A549 (cell line): ENCODE results near the gene NRARP. TPM values are rescaled to one million over a fixed set of nuclear protein-coding genes. Genes with fewer than 3 reads are reported as not detected.

Experiments
- ATAC-seq, 2 experiments: fragments of 200-7000 bp in 1 of 2; fragments of >200 bp in 1 of 2; cut with Nextera tagmentation in 1 of 2; cut with Tn5 transposase in 1 of 2; 3 replicates each; pipeline versions ENCODE4 v1.8.0 to v1.9.1; 2018 to 2020; ENCODE audit warnings: mild to moderate bottlenecking in 1 of 2, moderate library complexity in 1 of 2
- CTCF ChIA-PET: fragments of 300-600 bp; sonication (Branson Sonifier 250); formaldehyde crosslinking; extraction: SDS; loops from one replicate; lab custom pipeline; 2021; ENCODE audit warnings: antibody characterized with exemption, inconsistent platforms; lab: Yijun Ruan, JAX
- POLR2A ChIA-PET: fragments of 350-600 bp; formaldehyde crosslinking; extraction: SDS; loops from one replicate; lab custom pipeline; 2021; ENCODE audit warnings: antibody characterized with exemption, inconsistent platforms; lab: Yijun Ruan, JAX
- DNase-seq, 2 experiments: peaks; one replicate each; pipeline versions ENCODE4 v3.0.0 to v3.0.0-alpha.2; 2011 to 2016; ENCODE audit warnings: low read depth in 1 of 2, low spot score in 1 of 2
- FAIRE-seq: peaks from 2 replicates; lab custom pipeline; 2011; peaks lifted over from hg19 to GRCh38; lab: Jason Lieb, UNC
- H3K27ac ChIP-seq, 2 experiments: fragments of >200 bp; sonication (Bioruptor Twin); formaldehyde crosslinking; 3 replicates each; pipeline ENCODE4 v1.5.1; 2016 to 2017
- H3K4me1 ChIP-seq: fragments of >200 bp; sonication (Bioruptor Twin); formaldehyde crosslinking; 3 replicates; pipeline ENCODE4 v1.6.1; 2016
- H3K4me2 ChIP-seq: fragments of >200 bp; sonication (Bioruptor Twin); formaldehyde crosslinking; 3 replicates; pipeline ENCODE4 v1.6.1; 2016
- H3K4me3 ChIP-seq: fragments of >200 bp; sonication (Bioruptor Twin); formaldehyde crosslinking; 3 replicates; pipeline ENCODE4 v1.5.1; 2016
- H3K9me3 ChIP-seq: fragments of >200 bp; sonication (Bioruptor Twin); formaldehyde crosslinking; 3 replicates; pipeline ENCODE4 v1.6.1; 2016
- CBX8 ChIP-seq: fragments of 200-600 bp; sonication (generic); IDR thresholded peaks from 2 replicates; pipeline ENCODE4 v1.6.1; 2016
- CEBPB ChIP-seq, 2 experiments: fragments of >200 bp in 1 of 2; sonication (Bioruptor Twin) in 1 of 2; formaldehyde crosslinking in 1 of 2; IDR thresholded peaks; 2 replicates each; pipeline ENCODE4 v1.6.1; 2012 to 2016
- CHD2 ChIP-seq: fragments of 150-350 bp; IDR thresholded peaks from 2 replicates; pipeline ENCODE4 v1.6.1; 2014; ENCODE audit warnings: low read length; ENCODE audit not compliant: partially characterized antibody
- CTCF ChIP-seq: fragments of >200 bp; sonication (Bioruptor Twin); formaldehyde crosslinking; IDR thresholded peaks from 3 replicates; pipeline ENCODE4 v1.5.1; 2016
- ELK1 ChIP-seq: fragments of 150-350 bp; IDR thresholded peaks from 2 replicates; pipeline ENCODE4 v1.6.1; 2014; ENCODE audit warnings: low read depth, mild to moderate bottlenecking, low read length
- ESRRA ChIP-seq: fragments of 150-350 bp; IDR thresholded peaks from 2 replicates; pipeline ENCODE4 v1.6.1; 2014; ENCODE audit warnings: mild to moderate bottlenecking, low read length, borderline replicate concordance
- FOXS1 ChIP-seq: fragments of 250-450 bp; sonication (Bioruptor Pico); IDR thresholded peaks from 2 replicates; pipeline ENCODE4 v1.5.0; 2020; ENCODE audit warnings: mild to moderate bottlenecking, moderate library complexity
- JUN ChIP-seq, 2 experiments: fragments of >200 bp; sonication (Bioruptor Twin); formaldehyde crosslinking; IDR thresholded peaks; 2 replicates in 1 of 2; 3 replicates in 1 of 2; pipeline ENCODE4 v1.6.1; 2016 to 2017
- MAX ChIP-seq: IDR thresholded peaks from 2 replicates; pipeline ENCODE4 v1.6.1; 2012
- MYC ChIP-seq: IDR thresholded peaks from 2 replicates; pipeline ENCODE4 v1.6.1; 2012; ENCODE audit warnings: mild to moderate bottlenecking, inconsistent platforms, low read length, improper control_type of control experiment, borderline replicate concordance
- NFE2L2 ChIP-seq: fragments of 150-350 bp; conservative IDR thresholded peaks from 2 replicates; pipeline ENCODE4 v1.6.1; 2014; ENCODE audit warnings: low read length
- NR3C1 ChIP-seq: fragments of >200 bp; sonication (Bioruptor Twin); formaldehyde crosslinking; IDR thresholded peaks from 3 replicates; pipeline ENCODE4 v1.6.1; 2017
- POLR2AphosphoS2 ChIP-seq: conservative IDR thresholded peaks from 2 replicates; pipeline ENCODE4 v1.6.1; 2012; ENCODE audit warnings: low read length, improper control_type of control experiment, inconsistent platforms
- RAD21 ChIP-seq, 2 experiments: fragments of >200 bp in 1 of 2; sonication (Bioruptor Twin) in 1 of 2; formaldehyde crosslinking in 1 of 2; IDR thresholded peaks in 1 of 2; conservative IDR thresholded peaks in 1 of 2; 2 replicates in 1 of 2; 3 replicates in 1 of 2; pipeline ENCODE4 v1.6.1; 2012 to 2018; ENCODE audit warnings: inconsistent platforms in 1 of 2
- RNF2 ChIP-seq: fragments of 200-600 bp; sonication (generic); IDR thresholded peaks from 2 replicates; pipeline ENCODE4 v1.6.1; 2016; ENCODE audit warnings: low read depth, mild to moderate bottlenecking, antibody characterized with exemption, moderate library complexity, borderline replicate concordance
- SMC3 ChIP-seq: fragments of >200 bp; sonication (Bioruptor Twin); formaldehyde crosslinking; IDR thresholded peaks from 3 replicates; pipeline ENCODE4 v1.6.1; 2018; ENCODE audit warnings: inconsistent platforms
- TFCP2L1 ChIP-seq: fragments of 250-450 bp; sonication (Bioruptor Pico); IDR thresholded peaks from 2 replicates; pipeline ENCODE4 v1.5.0; 2021; ENCODE audit warnings: mild to moderate bottlenecking
- TP53 ChIP-seq: fragments of 250-450 bp; sonication (Bioruptor Pico); IDR thresholded peaks from 2 replicates; pipeline ENCODE4 v1.5.0; 2021; ENCODE audit warnings: mild to moderate bottlenecking, moderate library complexity
- WGBS: methylation state at CpG from one replicate; pipeline ENCODE4 v1.1.6; 2017; ENCODE audit errors: missing lambda C conversion rate; 5-methylcytosine and 5-hydroxymethylcytosine counted together
- polyA plus RNA-seq, 4 experiments: library from polyadenylated mRNA; depleted of rRNA in 3 of 4; stranded (reverse); fragments of >200 nt; fragmentation: RNase III in 1 of 4; extraction: RNeasy Plus Mini Kit Qiagen cat#74134 plus additional on column Dnase treatment in 1 of 4; gene quantifications; 2 replicates in 3 of 4; 3 replicates in 1 of 4; pipeline ENCODE4 v1.2.3, GENCODE V29; 2011 to 2017

Gene NRARP
- polyA plus RNA-seq, 2 of the 4 experiments (the other 2 are of a cell fraction) = 1.3 to 5.1 TPM

GRCh38 chr9:137295849-137296669, 6.0 kb downstream of the NRARP start:
- Histone ChIP-seq H3K4me1 (peaks cover 26% of the 10 kb centered on the region), H3K27ac (peak overlapping the region; percentile 85 to 93), H3K9me3 (no peaks in the 10 kb centered on the region), H3K4me2 (peak overlapping the region; percentile 74), H3K4me3 (peak overlapping the region; percentile 88)
- DNase-seq (no peak), ATAC-seq (0 out of 6 replicates have a peak, but pooled peaks of 1 of the 2 experiments have one; percentile 6), FAIRE-seq (no peak)
- ChIA-PET CTCF (interaction anchor here (0.6 to 4.9 kb wide), 10 partner anchors 9 to 149 kb away, joined by 3 to 21 read pairs (median 3); partner anchors contain the start of genes EXD3, NOXA1 and TOR4A), POLR2A (no interaction called here)
- 61% methylated on average over 39 of the region's 78 CpGs for WGBS
- TF ChIP-seq NFE2L2 (no peak), MYC (no peak), CHD2 (no peak), TP53 (CRISPR knock-in tag) (no peak), TFCP2L1 (CRISPR knock-in tag) (no peak), ELK1 (no peak), CBX8 (no peak), FOXS1 (no peak), POLR2AphosphoS2 (no peak), ESRRA (no peak)

- POLR2A ChIA-PET = no interaction called here
- CTCF ChIA-PET = interaction anchor here (0.7 to 4.9 kb wide), 12 partner anchors 8 to 236 kb away, joined by 3 to 21 read pairs (median 3); partner anchors contain the start of genes EXD3, NOXA1 and TOR4A
- TF ChIP-seq JUN (IDR thresholded peaks at IDR 0.05) = peak in 1 of 2 experiments; percentile 43; a peak in 2 of 5 replicates
- no peak for TF ChIP-seq ESRRA
- TF ChIP-seq MAX = peak; percentile 47; the same call in 1 of the 2 replicates
- no peak for TF ChIP-seq RNF2
- TF ChIP-seq NR3C1 = no peak
- TF ChIP-seq CEBPB (IDR thresholded peaks at IDR 0.05) = no peak
- peak; percentile 42 to 66 for TF ChIP-seq RAD21 (conservative IDR thresholded peaks at IDR 0.05 in 1 of 2, IDR thresholded peaks at IDR 0.05 in 1 of 2)
- TF ChIP-seq CTCF = peak; percentile 91
- TF ChIP-seq SMC3 = peak; percentile 88
- TF ChIP-seq, all 56 proteins: peak for 5
- H3K4me3 ChIP-seq = peak overlapping the region; percentile 88
- peaks cover 26% of the 10 kb centered on the region for H3K4me1 ChIP-seq
- peak; percentile 71 to 79 for ATAC-seq
- whole genome bisulfite sequencing = no CpG with 5 or more reads among the region's 76 CpGs
- DNase-seq = peak in 1 of 2 experiments; percentile 84
- no peak for FAIRE-seq
- H3K9me3 ChIP-seq = no peaks in the 10 kb centered on the region
- peak overlapping the region; percentile 74 for H3K4me2 ChIP-seq
- H3K27ac ChIP-seq = peak overlapping the region; percentile 85 to 93
Measured at GRCh38 chr9:137295238-137295811, 6.7 kb downstream of the NRARP start.
